Transverse colon (tissue), 4 donors: ENCODE measurements around the gene NCF4. TPM values are rescaled to one million over a fixed set of nuclear protein-coding genes. Genes with fewer than 3 reads are reported as not detected.

ENCODE experiments used
- DNase-seq: peaks from one replicate; pipeline ENCODE4 v3.0.0-alpha.2; 2019
- H3K27ac ChIP-seq, 4 donors: fragments of 200-600 bp; sonication (generic); 2 replicates each; pipeline ENCODE4 v1.5.1; 2016 to 2018; ENCODE audit warnings: inconsistent platforms in 4 of 4
- H3K27me3 ChIP-seq: fragments of 200-600 bp; sonication (generic); 2 replicates; pipeline ENCODE4 v1.5.1; 2017; ENCODE audit warnings: inconsistent platforms
- H3K36me3 ChIP-seq, 4 donors: fragments of 200-600 bp; sonication (generic); 2 replicates each; pipeline ENCODE4 v1.5.1; 2017 to 2019; ENCODE audit warnings: inconsistent platforms in 4 of 4
- H3K4me1 ChIP-seq, 4 donors: fragments of 200-600 bp; sonication (generic); 2 replicates each; pipeline ENCODE4 v1.5.1; 2017 to 2020; ENCODE audit warnings: inconsistent platforms in 4 of 4
- H3K4me3 ChIP-seq, 4 donors: fragments of 200-600 bp; sonication (generic); 1 replicate in 1 of 4; 2 replicates in 3 of 4; pipeline versions ENCODE4 v1.5.1 to v1.6.1; 2017 to 2019; ENCODE audit warnings: inconsistent platforms in 4 of 4
- H3K9me3 ChIP-seq, 2 donors: fragments of 200-600 bp; sonication (generic); 2 replicates each; pipeline ENCODE4 v1.5.1; 2017 to 2019; ENCODE audit warnings: inconsistent platforms in 2 of 2
- CTCF ChIP-seq, 5 experiments: fragments of 200-600 bp in 3 of 5; fragments of 450-650 bp in 2 of 5; sonication (generic) in 3 of 5; IDR thresholded peaks; 1 replicate in 2 of 5; 2 replicates in 3 of 5; pipeline ENCODE4 v1.5.1; 2016 to 2017; ENCODE audit warnings: antibody characterized with exemption in 5 of 5, inconsistent platforms in 3 of 5, mild to moderate bottlenecking in 2 of 5, moderate library complexity in 1 of 5
- EP300 ChIP-seq: sonication (generic); formaldehyde crosslinking; IDR thresholded peaks from one replicate; pipeline ENCODE4 v1.6.1; 2017; ENCODE audit warnings: antibody characterized with exemption, low read depth
- POLR2A ChIP-seq: fragments of 450-650 bp; IDR thresholded peaks from one replicate; pipeline ENCODE4 v1.6.1; 2016; ENCODE audit warnings: antibody characterized with exemption, mild to moderate bottlenecking, moderate library complexity
- POLR2AphosphoS5 ChIP-seq, 3 donors: sonication (generic); formaldehyde crosslinking; IDR thresholded peaks; one replicate each; pipeline ENCODE4 v1.6.1; 2016; ENCODE audit warnings: antibody characterized with exemption in 3 of 3
- WGBS, 2 donors: methylation state at CpG; one replicate each; pipeline ENCODE4 v1.1.5; 2018; ENCODE audit warnings: low coverage in 1 of 2; 5-methylcytosine and 5-hydroxymethylcytosine counted together
- in situ Hi-C, 4 donors: fragments of 200-750 bp; cut with MboI; loops; one replicate each; pipeline versions ENCODE4 v1.15.0 to v1.15.1; 2017; ENCODE audit warnings: low sequenced_read_pairs in 3 of 4, low pct_ligation_motif_present in 1 of 4, low pct_unique_long_range_greater_than_20kb in 1 of 4
- intact Hi-C: fragments of 100-400 bp; cut with DNase I; formaldehyde crosslinking; loops from one replicate; pipeline ENCODE4 v1.15.1; 2023; ENCODE audit warnings: low total_unique reads
- total RNA-seq, 4 donors: library from RNA; depleted of rRNA; stranded (reverse); fragments of >200 nt; gene quantifications; one replicate each; pipeline ENCODE4 v1.1.0, GENCODE V29; 2016

The NCF4 gene
- total RNA-seq, 4 donors from 2014 or later: 9.4 to 98.7 (median 23.5) TPM

GRCh38 chr22:36865346-36865745 lies 4.5 kb downstream of the NCF4 start:
- no peak for TF ChIP-seq POLR2AphosphoS5 (IDR thresholded peaks at IDR 0.05)
- no peak for TF ChIP-seq POLR2A
- no peak for TF ChIP-seq EP300
- no peak for TF ChIP-seq CTCF (IDR thresholded peaks at IDR 0.05)
- intact Hi-C loops: no loop called here
- H3K4me3 ChIP-seq: no peak overlapping the region
- DNase-seq: no peak
- no peaks in the 10 kb centered on the region for H3K36me3 ChIP-seq
- WGBS, 2 donors: 40 to 55% methylated on average over 2 to 13 of the region's 13 CpGs
- H3K27ac ChIP-seq: no peak overlapping the region
- in situ Hi-C loops: loop anchor here in 2 of 4 donors (10.0 to 25.0 kb wide), 3 partner anchors 109 to 328 kb away; partner anchors contain the start of gene EIF3D (in 2 of the 2)
- H3K27me3 ChIP-seq: no peaks in the 10 kb centered on the region
- no peaks in the 10 kb centered on the region for H3K4me1 ChIP-seq
- no peaks in the 10 kb centered on the region for H3K9me3 ChIP-seq

GRCh38 chr22:36867695-36868094 lies 6.9 kb downstream of the NCF4 start:
- DNase-seq: no peak
- Histone ChIP-seq H3K4me3 (no peak overlapping the region), H3K4me1 (no peaks in the 10 kb centered on the region), H3K27ac (no peak overlapping the region), H3K27me3 (no peaks in the 10 kb centered on the region), H3K9me3 (no peaks in the 10 kb centered on the region), H3K36me3 (no peaks in the 10 kb centered on the region)
- intact Hi-C loops (no loop called here), in situ Hi-C loops (loop anchor here in 2 of 4 donors (10.0 to 25.0 kb wide), 3 partner anchors 107 to 330 kb away; partner anchors contain the start of gene EIF3D (in 2 of the 2))
- TF ChIP-seq EP300: no peak
- TF ChIP-seq CTCF (IDR thresholded peaks at IDR 0.05): no peak
- no peak for TF ChIP-seq POLR2A
- TF ChIP-seq POLR2AphosphoS5 (IDR thresholded peaks at IDR 0.05): no peak
- 79 to 81% methylated on average over 2 to 5 of the region's 5 CpGs for WGBS, 2 donors

GRCh38 chr22:36868546-36869181 lies 7.9 kb downstream of the NCF4 start:
- WGBS, 2 donors: 43 to 68% methylated on average over 1 to 5 of the region's 5 CpGs
- TF ChIP-seq EP300: no peak
- no peak for TF ChIP-seq POLR2A
- no peak for TF ChIP-seq POLR2AphosphoS5 (IDR thresholded peaks at IDR 0.05)
- TF ChIP-seq CTCF (IDR thresholded peaks at IDR 0.05): no peak
- Histone ChIP-seq H3K4me3 (no peak overlapping the region), H3K4me1 (peaks cover 0 to 4% (median 1%) of the 10 kb centered on the region in 4 donors), H3K27ac (no peak overlapping the region), H3K27me3 (no peaks in the 10 kb centered on the region), H3K9me3 (no peaks in the 10 kb centered on the region), H3K36me3 (no peaks in the 10 kb centered on the region)
- DNase-seq: no peak
- in situ Hi-C loops: loop anchor here in 2 of 4 donors (10.0 to 25.0 kb wide), 3 partner anchors 106 to 331 kb away; partner anchors contain the start of gene EIF3D (in 2 of the 2)
- intact Hi-C loops: no loop called here

- DNase-seq: no peak
- no peak overlapping the region for H3K27ac ChIP-seq
- intact Hi-C loops: loop anchor here (5.0 kb wide), 1 partner anchor 107 kb away; no protein-coding TSS in a partner anchor
- H3K27me3 ChIP-seq: no peaks in the 10 kb centered on the region
- no peaks in the 10 kb centered on the region for H3K36me3 ChIP-seq
- 82% methylated on average over 14 of the region's 14 CpGs; no CpG with 5 or more reads in 1 of the 2 donors for WGBS, 2 donors
- H3K9me3 ChIP-seq: no peaks in the 10 kb centered on the region
- in situ Hi-C loops: loop anchor here in 2 of 4 donors (25.0 kb wide), 2 partner anchors 117 to 333 kb away; partner anchors contain the start of gene EIF3D (in 2 of the 2)
- H3K4me3 ChIP-seq: no peak overlapping the region
- H3K4me1 ChIP-seq: peaks cover 0 to 12% (median 6%) of the 10 kb centered on the region in 4 donors
- no peak for TF ChIP-seq EP300
- no peak for TF ChIP-seq POLR2A
- no peak for TF ChIP-seq POLR2AphosphoS5 (IDR thresholded peaks at IDR 0.05)
- no peak for TF ChIP-seq CTCF (IDR thresholded peaks at IDR 0.05)
These were observed 9.4 kb downstream of the NCF4 start for GRCh38 chr22:36870250-36870649.
